NCI-H2107 (cell line): ENCODE data around the gene C1QTNF3.

Source experiments
- DNase-seq: peaks from one replicate; lab custom pipeline; 2025; lab: John Stamatoyannopoulos, UW

Gene C1QTNF3

DNA sequence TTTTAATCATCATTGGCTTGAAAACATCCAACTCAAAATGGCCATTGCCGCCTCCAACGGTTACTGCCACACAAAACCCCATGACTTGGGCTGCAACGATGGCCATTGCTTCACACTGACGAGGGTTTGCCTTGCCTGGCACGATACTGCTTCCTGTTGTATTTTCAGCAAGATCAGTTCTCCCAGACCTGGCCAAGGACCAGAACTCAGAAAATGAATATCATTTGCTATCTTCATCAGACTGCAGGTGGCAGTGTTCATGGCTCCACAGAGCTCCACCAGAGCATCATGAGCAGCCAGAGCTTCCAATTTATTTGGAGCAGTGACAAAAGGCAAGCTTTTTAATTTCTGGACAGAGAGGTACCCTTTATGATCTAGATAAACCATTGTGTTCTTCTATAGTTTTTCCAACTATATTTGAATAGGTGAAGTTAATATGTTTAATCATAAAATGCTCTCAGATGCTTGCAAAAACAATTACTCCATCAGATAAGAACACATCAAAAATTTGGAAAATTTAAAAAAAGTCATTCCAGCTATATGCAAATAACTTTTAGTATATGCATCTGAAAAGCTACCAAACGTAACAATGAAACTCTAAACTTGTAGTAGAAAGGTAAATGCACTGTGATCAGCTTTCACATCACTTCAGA is 45.6 kb downstream of the C1QTNF3 start:
- peak; percentile 42 for DNase-seq

DNA sequence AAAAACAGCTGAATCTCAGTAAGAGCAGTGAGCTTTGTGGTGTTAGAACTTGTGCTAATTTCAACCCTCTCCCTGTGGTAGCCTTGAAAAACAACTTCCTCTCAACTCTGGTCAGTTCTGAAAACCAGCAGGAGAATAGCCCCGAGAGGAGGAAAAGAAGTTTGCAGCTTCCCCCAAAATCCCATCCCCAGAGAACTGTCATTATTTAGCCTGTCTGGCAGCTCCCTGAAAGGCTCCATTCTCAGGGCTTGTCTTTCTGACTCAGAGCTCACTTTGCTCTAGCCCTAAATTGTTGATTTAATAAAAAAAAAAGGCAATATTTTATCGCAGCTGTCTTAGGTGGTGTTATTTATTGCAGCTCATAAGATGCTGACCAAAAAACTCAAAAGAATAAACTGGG is 47.1 kb downstream of the C1QTNF3 start:
- no peak for DNase-seq

DNA sequence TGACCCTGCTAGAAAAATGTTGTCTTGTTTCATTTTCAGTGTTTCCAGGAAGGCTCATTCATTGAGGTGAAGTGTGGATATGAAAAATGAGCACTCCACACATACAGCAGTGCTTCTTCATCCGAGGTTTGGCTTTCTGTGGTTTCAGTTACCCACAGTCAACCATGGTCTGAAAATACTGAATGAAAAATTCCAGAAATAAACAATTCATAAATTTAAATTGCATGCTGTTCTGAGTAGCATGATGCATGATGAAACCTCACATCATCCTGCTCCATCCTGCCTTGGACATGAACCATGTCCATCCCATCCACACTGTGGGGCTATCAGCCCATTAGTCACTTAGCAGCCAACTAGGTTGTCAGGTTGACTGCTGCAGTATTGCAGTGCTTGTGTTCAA is 48.2 kb downstream of the C1QTNF3 start:
- DNase-seq = peak; percentile 25

DNA sequence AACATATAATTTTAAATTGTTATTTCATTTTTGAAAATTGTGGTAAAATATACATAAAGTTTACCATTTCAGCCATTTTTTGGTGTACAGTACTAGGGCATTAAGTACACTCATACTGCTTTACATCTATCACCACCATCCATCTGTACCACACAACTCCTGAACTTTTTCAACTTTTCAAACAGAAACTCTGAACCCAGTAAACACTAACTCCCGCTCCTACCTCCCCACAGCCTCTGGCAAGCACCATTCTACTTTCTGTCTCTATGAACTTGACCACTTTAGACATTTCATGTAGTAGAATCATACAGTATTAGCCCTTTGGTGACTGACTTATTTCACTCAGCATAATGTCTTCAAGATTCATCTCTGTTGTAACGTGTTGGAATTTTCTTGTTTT is 50.1 kb downstream of the C1QTNF3 start:
- no peak for DNase-seq

DNA sequence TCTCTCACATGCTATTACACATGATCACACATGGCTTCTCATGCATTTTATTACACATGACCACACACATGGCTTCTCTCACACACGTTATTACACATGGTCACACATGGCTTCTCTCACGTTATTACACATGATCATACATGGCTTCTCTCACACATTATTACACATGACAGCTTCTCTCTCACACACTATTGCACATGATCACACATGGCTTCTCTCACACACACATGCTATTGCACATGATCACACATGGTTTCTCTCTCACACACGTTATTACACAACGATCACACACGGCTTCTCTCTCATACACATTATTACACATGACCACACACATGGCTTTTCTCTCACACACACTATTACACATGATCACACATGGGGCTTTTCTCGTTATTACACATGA is 57.6 kb downstream of the C1QTNF3 start:
- DNase-seq = no peak

DNA sequence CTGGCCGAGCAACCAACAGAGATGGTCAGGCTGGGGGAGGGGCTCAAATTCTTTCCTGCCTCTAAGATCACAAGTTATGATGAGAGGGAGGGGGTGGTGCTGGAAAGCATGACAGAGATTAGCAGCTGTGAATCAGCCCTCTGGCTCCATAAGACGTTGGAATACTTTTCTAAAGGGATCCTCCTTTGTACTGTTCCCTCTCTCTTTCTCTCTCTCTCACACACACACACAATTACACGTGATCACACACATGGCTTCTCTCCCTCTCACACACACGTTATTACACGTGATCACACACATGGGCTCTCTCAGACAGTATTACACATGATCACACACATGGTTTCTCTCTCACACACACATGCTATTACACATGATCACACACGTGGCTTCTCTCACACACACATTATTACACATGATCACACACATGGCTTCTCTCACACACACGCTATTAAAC is 58.3 kb downstream of the C1QTNF3 start, which contains the start of gene SLC45A2:
SLC45A2 (minus strand) TSS at position 23 of the 454 bp plus-strand sequence. CDS start 110 bp downstream, outside the sequence.
- no peak for DNase-seq

DNA sequence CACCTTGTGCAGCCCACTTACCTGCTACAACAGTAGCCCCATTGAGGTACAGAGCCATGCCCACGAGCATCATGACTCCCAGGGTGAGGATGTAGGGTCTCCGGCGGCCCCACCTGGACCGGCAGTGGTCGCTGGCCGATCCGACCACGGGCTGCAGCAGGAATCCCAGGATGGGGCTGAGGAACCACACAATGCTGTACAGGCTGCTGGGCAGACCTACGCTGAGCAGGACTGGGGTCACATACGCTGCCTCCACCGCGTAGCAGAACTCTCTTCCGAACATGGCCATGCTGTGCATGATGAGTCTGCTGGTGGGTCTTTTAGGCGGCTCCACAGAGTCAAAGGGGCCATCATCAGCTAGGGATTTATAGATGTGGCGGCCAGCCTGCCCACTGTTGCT is 58.8 kb downstream of the C1QTNF3 start:
- DNase-seq = no peak

DNA sequence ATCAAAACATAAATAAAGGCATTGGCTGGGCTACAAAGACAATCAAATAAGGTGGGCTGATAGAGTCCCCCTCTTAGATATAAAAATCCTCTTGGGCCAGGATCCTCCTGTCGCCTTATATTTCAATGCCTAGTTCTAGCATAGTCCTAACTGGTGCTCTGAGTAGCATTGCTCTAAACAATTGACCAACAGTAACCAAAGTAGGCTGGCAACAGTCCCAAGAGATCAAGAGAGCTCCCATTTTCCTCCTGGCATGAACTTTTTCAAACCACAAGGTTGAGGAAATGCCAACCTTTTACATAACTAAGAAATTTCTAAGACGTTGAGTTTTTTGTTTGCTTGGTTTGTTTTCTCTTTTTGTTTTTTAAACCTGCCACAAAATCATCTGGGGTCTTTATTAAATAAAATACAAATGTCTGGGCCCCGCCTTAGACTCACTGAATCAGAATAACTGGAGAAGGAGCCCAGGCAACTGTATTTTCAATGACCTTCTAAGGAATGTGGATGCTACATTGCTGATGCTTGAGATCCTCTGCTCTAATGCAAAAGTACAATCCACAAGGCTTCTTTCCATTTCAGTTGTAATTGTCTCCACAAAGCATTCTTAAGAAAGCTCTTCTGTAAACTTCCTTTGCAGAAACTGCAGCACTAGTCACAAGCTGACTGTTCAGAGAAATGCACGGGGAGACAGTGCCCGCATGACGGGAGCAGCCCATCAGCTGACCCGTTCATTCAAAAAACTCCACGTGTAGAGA is 61.4 kb downstream of the C1QTNF3 start:
- no peak for DNase-seq

DNA sequence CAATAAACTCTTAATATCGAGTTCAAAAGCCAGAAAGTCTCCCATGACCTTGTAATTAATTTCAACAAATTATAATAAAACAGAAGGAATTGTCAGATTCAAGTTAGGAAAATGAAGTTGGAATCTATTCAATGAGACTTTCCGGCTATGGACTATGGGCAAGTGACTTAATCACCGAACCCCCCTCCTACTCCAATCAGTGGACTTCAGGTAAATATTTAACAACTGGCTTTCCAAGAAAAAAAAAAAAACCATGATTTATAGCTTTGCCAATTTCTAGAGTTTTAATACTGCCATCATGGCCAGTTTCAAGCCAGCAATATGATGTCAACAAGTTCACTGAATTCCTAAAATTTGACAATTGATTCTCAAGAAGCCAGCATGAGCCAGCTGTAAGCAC is 63.0 kb downstream of the C1QTNF3 start:
- DNase-seq = no peak

DNA sequence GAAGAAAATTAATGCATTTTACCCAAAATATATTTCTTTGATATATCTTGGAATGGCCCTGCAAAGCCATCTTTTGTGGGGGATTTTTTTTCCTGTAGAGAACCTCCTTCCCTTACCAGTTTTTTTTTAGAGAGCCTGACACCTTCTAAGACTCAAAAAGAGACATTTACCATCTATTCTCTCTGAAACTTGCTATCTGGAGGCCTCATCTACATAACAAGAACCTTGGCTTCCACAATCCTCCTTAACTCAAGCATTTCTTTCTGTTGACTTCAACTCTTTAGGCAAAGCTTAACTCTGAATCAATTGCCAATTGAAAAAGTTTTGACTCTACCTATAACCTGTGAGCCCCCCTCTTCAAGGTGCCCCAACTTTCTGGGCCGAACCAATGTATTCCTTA is 64.7 kb downstream of the C1QTNF3 start:
- no peak for DNase-seq

DNA sequence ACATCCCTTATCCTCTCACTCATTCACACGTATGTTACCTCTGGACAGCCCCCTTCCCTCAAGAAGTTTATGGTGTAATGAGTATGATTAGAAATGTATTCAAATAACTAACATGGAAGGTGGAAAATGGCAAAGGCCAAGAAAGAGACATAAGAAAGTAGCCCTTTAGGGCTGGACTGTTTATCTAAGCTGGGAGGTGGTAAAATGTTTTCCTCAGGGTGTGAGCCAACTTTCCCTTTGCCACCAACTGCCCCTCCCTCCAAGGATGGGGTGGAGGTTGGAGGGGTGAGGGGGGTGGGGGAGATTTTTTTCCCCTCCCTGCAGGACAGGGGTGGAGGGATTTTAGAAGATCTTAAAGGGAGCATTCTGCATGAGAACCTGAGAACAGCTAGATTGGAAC is 66.7 kb downstream of the C1QTNF3 start:
- no peak for DNase-seq

DNA sequence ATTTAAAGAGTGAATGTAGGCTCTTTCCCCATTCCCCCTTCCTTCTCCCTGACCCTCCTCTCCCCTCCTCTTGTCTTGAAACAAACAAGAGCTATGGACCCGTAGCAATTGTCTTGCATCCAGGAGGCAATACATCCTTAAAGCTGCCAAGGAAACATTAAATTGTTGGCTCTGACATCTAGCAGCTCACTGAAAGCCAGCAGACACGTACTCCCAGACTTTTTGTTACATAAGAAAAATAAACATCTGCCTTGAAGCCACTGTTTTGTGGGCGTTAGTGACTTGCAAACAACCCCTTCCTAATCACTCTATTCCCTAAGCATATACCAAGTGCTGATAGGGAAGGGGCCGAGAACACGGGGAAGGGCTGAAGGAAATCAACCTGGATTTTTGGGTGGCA is 67.2 kb downstream of the C1QTNF3 start:
- no peak for DNase-seq

DNA sequence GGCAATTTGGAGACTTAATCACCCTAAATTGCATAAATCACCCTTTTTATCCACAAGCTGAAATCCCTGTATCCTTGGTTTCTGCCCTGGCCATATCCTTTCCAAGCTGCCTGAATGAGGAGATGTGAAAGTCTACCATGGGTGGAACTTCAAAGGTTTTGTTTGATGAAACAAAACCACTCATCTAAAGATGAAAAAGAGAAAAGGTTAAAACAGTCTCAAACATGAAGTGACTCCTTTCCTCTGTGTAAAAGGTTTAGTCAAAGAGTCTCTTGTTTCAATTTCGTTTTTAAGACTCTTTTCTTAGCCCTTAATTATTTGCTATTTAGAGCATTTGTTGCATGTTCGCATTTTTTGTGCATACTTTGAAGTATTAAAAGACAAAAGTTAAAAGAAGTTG is 69.7 kb downstream of the C1QTNF3 start:
- DNase-seq = no peak

DNA sequence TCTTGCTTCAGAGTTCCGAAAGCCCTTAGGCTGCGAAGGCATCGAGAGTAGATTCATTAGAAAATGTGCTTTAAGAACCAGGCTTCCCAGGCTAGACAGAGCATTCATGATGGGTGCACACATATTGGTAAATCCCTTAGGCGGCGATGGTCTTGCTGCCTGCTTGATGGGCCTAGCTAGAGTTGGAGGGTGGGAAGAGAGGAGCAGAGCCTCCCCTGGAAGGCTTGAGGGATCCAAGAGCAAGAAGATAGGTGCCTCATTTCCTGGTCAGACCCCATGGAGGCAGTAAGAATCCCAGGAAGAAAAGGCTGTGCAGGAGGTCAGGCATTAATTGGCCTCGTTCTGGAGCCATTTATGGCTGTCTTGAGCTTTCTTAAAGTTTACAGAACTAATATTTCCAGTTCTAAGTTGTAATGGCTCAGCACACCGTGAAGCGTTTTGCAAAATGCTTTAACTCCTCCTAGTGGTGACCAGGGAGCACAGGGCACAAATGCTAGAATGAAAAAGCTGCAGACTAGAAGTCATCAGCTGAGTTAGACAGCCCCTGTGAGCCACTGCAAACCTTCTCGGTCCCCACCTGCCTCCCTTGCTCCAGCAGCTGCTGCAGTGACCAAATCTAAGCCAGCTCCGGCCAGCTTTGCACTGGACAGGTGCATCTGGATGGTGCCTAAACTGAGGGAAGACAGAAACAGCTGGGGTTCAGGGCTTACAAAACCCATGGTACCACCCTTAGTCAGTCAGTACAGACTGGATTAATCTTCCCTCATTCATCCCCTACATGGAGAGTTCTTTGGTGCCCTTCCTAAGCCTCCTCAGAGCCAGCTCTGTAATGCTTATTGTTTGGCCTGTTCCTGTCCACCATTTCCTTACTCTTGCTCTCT is 73.2 kb downstream of the C1QTNF3 start:
- DNase-seq = no peak

DNA sequence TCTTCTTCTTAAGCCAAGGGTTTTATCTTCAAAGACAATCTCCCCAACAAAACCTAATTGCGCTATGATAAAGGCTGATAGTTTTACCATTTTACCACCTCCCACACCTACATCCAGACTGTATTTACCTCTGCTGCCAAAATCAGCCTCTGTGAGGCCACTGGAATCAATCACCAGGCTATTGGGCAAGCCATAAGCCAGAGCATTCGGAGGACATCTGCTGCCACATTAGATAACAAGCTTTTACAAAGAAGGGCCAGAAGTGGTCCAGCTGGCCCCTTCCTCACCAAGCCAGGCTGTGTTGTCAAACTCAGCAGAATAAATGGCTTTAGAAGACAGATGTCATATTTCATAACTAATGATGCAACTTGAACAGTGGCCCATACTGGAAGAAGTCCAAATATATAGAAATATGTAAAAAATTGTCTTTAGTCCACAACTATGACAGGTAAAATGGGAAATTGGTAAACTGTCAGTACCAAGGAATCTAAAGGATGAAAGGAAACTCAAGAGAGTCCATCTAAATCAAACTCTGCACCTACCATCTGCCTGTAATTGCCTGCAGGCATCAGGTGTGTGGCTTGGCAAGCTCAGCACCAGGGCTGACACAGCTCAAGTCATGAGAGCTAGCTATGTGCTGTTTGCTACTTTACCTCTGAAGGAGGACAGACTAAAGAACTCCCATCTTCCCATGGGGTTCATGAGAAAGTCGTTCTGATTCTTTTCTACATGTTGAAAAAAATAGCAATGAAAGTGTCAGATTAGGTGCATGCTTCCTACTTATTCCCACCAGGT is 74.6 kb downstream of the C1QTNF3 start:
- DNase-seq = no peak
